HEK293 (cell line): ENCODE data around the gene CRIM1.

Source experiments
- CTCF ChIA-PET: fragments of 350-600 bp; formaldehyde crosslinking; extraction: SDS; loops from one replicate; lab custom pipeline; 2021; ENCODE audit warnings: antibody characterized with exemption; lab: Yijun Ruan, JAX
- POLR2A ChIA-PET: fragments of 300-600 bp; formaldehyde crosslinking; extraction: SDS; loops from one replicate; lab custom pipeline; 2020; ENCODE audit warnings: antibody characterized with exemption, inconsistent platforms; lab: Yijun Ruan, JAX
- H3K27ac ChIP-seq: fragments of 200-500 bp; sonication (Bioruptor generic); 2 replicates; pipeline ENCODE4 v1.5.1; 2014; ENCODE audit warnings: low read depth, low read length, control low read depth, inconsistent platforms; ENCODE audit errors: extremely low read depth
- H3K36me3 ChIP-seq, 2 experiments: fragments of 200-500 bp in 1 of 2; sonication (Bioruptor generic) in 1 of 2; 1 replicate in 1 of 2; 2 replicates in 1 of 2; pipeline ENCODE4 v1.5.1; 2014 to 2017; ENCODE audit warnings: inconsistent platforms in 2 of 2, low read length in 2 of 2; ENCODE audit not compliant: control insufficient read depth in 2 of 2, insufficient read depth in 1 of 2
- H3K4me1 ChIP-seq: fragments of 200-500 bp; sonication (Bioruptor generic); 2 replicates; pipeline ENCODE4 v1.5.1; 2014; ENCODE audit warnings: mild to moderate bottlenecking, low read length, inconsistent platforms; ENCODE audit not compliant: control insufficient read depth, insufficient read depth
- H3K4me3 ChIP-seq: 2 replicates; pipeline ENCODE4 v1.5.1; 2011; ENCODE audit warnings: low read depth, mild to moderate bottlenecking, control low read depth, low read length, moderate library complexity
- H3K9me3 ChIP-seq: fragments of 200-500 bp; sonication (Bioruptor generic); 2 replicates; pipeline ENCODE4 v1.5.1; 2014; ENCODE audit warnings: low read depth, low read length, inconsistent platforms; ENCODE audit not compliant: control insufficient read depth, insufficient read depth
- HOXA7 ChIP-seq: sonication (generic); formaldehyde crosslinking; IDR thresholded peaks from 2 replicates; pipeline ENCODE4 v1.8.1; 2022; ENCODE audit warnings: missing genetic modification reagents, borderline replicate concordance
- PRDM2 ChIP-seq: fragments of 450-650 bp; formaldehyde crosslinking; IDR thresholded peaks from 2 replicates; pipeline ENCODE4 v1.5.1; 2016; ENCODE audit warnings: missing biosample characterization, missing genetic modification characterization, borderline replicate concordance
- PRDM6 ChIP-seq: fragments of 450-650 bp; formaldehyde crosslinking; IDR thresholded peaks from 2 replicates; pipeline ENCODE4 v1.5.1; 2017; ENCODE audit warnings: missing biosample characterization, missing genetic modification characterization
- SP2 ChIP-seq: fragments of 450-650 bp; formaldehyde crosslinking; IDR thresholded peaks from 2 replicates; pipeline ENCODE4 v1.5.1; 2016; ENCODE audit warnings: missing biosample characterization, missing genetic modification characterization
- ZBTB20 ChIP-seq: fragments of 450-650 bp; formaldehyde crosslinking; IDR thresholded peaks from 2 replicates; pipeline ENCODE4 v1.5.1; 2016; ENCODE audit warnings: missing biosample characterization, missing genetic modification characterization
- ZNF16 ChIP-seq: fragments of 450-650 bp; formaldehyde crosslinking; IDR thresholded peaks from 2 replicates; pipeline ENCODE4 v1.5.1; 2016; ENCODE audit warnings: low read depth, missing biosample characterization, missing genetic modification characterization
- ZNF214 ChIP-seq: fragments of 450-650 bp; formaldehyde crosslinking; IDR thresholded peaks from 2 replicates; pipeline ENCODE4 v1.5.1; 2017; ENCODE audit warnings: missing biosample characterization, mild to moderate bottlenecking, missing genetic modification characterization, borderline replicate concordance
- ZNF280C ChIP-seq: fragments of 450-650 bp; formaldehyde crosslinking; IDR thresholded peaks from 2 replicates; pipeline ENCODE4 v1.5.1; 2016; ENCODE audit warnings: missing biosample characterization, missing genetic modification characterization
- ZNF623 ChIP-seq: fragments of 450-650 bp; formaldehyde crosslinking; IDR thresholded peaks from 2 replicates; pipeline ENCODE4 v1.5.1; 2016; ENCODE audit warnings: missing biosample characterization, missing genetic modification characterization
- TF ChIP-seq, protein P1 (sequence below): fragments of 450-650 bp; formaldehyde crosslinking; conservative IDR thresholded peaks from 2 replicates; pipeline ENCODE4 v1.5.1; 2016; ENCODE audit warnings: low read depth, missing biosample characterization, missing genetic modification characterization

Gene CRIM1

DNA sequence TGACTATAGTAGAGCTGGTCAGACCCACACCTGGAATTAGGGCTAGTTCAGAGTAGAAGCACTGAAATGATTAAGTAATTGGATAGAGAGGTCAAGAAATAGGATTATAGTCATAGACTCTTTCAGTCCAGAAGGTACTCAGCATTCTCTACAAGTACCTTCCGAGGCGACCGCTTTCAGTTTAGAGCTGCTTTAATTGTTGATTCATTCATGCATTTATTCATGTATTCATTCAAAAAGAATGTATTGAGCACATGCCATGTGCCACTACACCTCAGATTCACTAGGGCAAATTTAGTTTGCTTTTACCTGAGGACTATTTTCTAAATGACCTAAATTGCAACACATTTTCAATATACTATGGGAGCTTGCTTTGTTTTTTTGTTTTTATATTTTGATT, 48.7 kb downstream of the CRIM1 start (continued):
- no peak for TF ChIP-seq ZNF280C

GRCh38 chr2:36404754-36405153, 49.2 kb downstream of the CRIM1 start:
- Histone ChIP-seq H3K9me3 (no peaks in the 10 kb centered on the region), H3K27ac (no peak overlapping the region), H3K4me1 (peaks cover 49% of the 10 kb centered on the region), H3K4me3 (no peak overlapping the region), H3K36me3 (no peaks in the 10 kb centered on the region)
- CTCF ChIA-PET, result no interaction called here
- no peak for TF ChIP-seq ZNF214 (tag by site-specific recombination)
- 0 out of 2 replicates have a peak, but pooled peaks have one; percentile 14 for TF ChIP-seq PRDM6 (tag by site-specific recombination)
- POLR2A ChIA-PET, result interaction anchor here (0.6 to 1.2 kb wide), 2 partner anchors 48 to 900 kb away, joined by 3 to 5 read pairs; no protein-coding TSS in a partner anchor

DNA sequence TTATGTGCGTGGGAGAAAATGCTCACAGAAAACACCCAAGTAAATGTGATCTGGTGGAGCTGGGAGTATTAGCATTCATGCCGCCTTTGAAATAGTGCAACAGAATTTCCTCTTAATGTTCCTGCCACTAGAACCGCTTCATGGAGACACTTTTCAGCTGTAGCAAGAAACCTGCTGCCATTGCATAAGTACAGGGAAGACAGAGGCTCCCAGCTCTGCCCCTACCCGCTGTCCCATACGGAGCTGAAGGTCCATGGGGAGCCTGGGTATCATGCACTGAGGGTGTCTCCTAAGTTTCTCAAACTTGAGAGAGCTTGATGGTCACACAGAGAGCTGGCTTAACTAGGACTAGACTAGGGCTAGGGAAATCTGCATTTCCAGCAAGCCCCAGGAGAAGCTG, 49.6 kb downstream of the CRIM1 start:
- POLR2A ChIA-PET, result interaction anchor here (0.6 kb wide), 1 partner anchor 900 kb away, joined by 3 read pairs; no protein-coding TSS in a partner anchor
- no peaks in the 10 kb centered on the region for H3K36me3 ChIP-seq
- no peak overlapping the region for H3K4me3 ChIP-seq
- peaks cover 53% of the 10 kb centered on the region for H3K4me1 ChIP-seq
- CTCF ChIA-PET, result interaction anchor here (0.6 kb wide), 1 partner anchor 359 kb away, joined by 3 read pairs; no protein-coding TSS in a partner anchor
- TF ChIP-seq ZNF16 (tag by site-specific recombination) (no peak), SP2 (tag by site-specific recombination) (no peak), HOXA7 (no peak), ZNF623 (tag by site-specific recombination) (no peak), ZBTB20 (tag by site-specific recombination) (no peak), PRDM2 (tag by site-specific recombination) (no peak)
- TF ChIP-seq, protein P1, sequence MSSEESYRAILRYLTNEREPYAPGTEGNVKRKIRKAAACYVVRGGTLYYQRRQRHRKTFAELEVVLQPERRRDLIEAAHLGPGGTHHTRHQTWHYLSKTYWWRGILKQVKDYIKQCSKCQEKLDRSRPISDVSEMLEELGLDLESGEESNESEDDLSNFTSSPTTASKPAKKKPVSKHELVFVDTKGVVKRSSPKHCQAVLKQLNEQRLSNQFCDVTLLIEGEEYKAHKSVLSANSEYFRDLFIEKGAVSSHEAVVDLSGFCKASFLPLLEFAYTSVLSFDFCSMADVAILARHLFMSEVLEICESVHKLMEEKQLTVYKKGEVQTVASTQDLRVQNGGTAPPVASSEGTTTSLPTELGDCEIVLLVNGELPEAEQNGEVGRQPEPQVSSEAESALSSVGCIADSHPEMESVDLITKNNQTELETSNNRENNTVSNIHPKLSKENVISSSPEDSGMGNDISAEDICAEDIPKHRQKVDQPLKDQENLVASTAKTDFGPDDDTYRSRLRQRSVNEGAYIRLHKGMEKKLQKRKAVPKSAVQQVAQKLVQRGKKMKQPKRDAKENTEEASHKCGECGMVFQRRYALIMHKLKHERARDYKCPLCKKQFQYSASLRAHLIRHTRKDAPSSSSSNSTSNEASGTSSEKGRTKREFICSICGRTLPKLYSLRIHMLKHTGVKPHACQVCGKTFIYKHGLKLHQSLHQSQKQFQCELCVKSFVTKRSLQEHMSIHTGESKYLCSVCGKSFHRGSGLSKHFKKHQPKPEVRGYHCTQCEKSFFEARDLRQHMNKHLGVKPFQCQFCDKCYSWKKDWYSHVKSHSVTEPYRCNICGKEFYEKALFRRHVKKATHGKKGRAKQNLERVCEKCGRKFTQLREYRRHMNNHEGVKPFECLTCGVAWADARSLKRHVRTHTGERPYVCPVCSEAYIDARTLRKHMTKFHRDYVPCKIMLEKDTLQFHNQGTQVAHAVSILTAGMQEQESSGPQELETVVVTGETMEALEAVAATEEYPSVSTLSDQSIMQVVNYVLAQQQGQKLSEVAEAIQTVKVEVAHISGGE (tag by site-specific recombination), result no peak
- H3K27ac ChIP-seq, result no peak overlapping the region
- no peaks in the 10 kb centered on the region for H3K9me3 ChIP-seq
